Liver (tissue), 9 donors: ENCODE data around the gene SKAP2. TPM values are rescaled to one million over a fixed set of nuclear protein-coding genes. Genes with fewer than 3 reads are reported as not detected.

Experiments used
- DNase-seq: peaks from one replicate; pipeline ENCODE4 v3.0.0-alpha.2; 2017; ENCODE audit warnings: low spot score
- H3K27ac ChIP-seq, 2 donors: one replicate each; pipeline ENCODE4 v1.7.0; 2013; ENCODE audit warnings: inconsistent platforms in 2 of 2, low read length in 2 of 2, control low read depth in 1 of 2, low read depth in 1 of 2, mild to moderate bottlenecking in 1 of 2
- H3K27me3 ChIP-seq, 4 donors: one replicate each; pipeline versions ENCODE4 v1.6.1 to v1.7.0; 2013; ENCODE audit warnings: low read length in 3 of 4, inconsistent platforms in 1 of 4, mild to moderate bottlenecking in 1 of 4, moderate library complexity in 1 of 4; ENCODE audit not compliant: control insufficient read depth in 4 of 4, insufficient read depth in 4 of 4
- H3K36me3 ChIP-seq, 4 donors: one replicate each; pipeline versions ENCODE4 v1.6.1 to v1.7.0; 2013; ENCODE audit warnings: low read length in 3 of 4, mild to moderate bottlenecking in 3 of 4, low read depth in 1 of 4, moderate library complexity in 1 of 4; ENCODE audit not compliant: control insufficient read depth in 4 of 4, insufficient read depth in 3 of 4
- H3K4me1 ChIP-seq, 4 donors: one replicate each; pipeline versions ENCODE4 v1.6.1 to v1.7.0; 2013; ENCODE audit warnings: low read length in 3 of 4, mild to moderate bottlenecking in 3 of 4, moderate library complexity in 1 of 4; ENCODE audit not compliant: control insufficient read depth in 4 of 4, insufficient read depth in 4 of 4
- H3K4me3 ChIP-seq, 3 donors: one replicate each; pipeline versions ENCODE4 v1.6.1 to v1.7.0; 2013; ENCODE audit warnings: low read length in 3 of 3, control low read depth in 1 of 3, low read depth in 1 of 3, mild to moderate bottlenecking in 1 of 3
- H3K9ac ChIP-seq, 2 donors: one replicate each; pipeline ENCODE4 v1.7.0; 2013; ENCODE audit warnings: low read length in 2 of 2, mild to moderate bottlenecking in 2 of 2, moderate library complexity in 2 of 2, control low read depth in 1 of 2, low read depth in 1 of 2
- H3K9me3 ChIP-seq, 4 donors: one replicate each; pipeline versions ENCODE4 v1.6.1 to v1.7.0; 2013; ENCODE audit warnings: low read length in 3 of 4; ENCODE audit not compliant: control insufficient read depth in 4 of 4
- EGR1 ChIP-seq, 2 donors: IDR thresholded peaks; 2 replicates each; pipeline ENCODE4 v1.6.1; 2016 to 2018; ENCODE audit warnings: antibody characterized with exemption in 2 of 2, low read depth in 2 of 2
- FOXA1 ChIP-seq: IDR thresholded peaks from 2 replicates; pipeline ENCODE4 v1.6.1; 2016; ENCODE audit warnings: antibody characterized with exemption
- FOXA2 ChIP-seq: IDR thresholded peaks from 2 replicates; pipeline ENCODE4 v1.6.1; 2016; ENCODE audit warnings: antibody characterized with exemption
- HNF4A ChIP-seq, 2 donors: conservative IDR thresholded peaks; 2 replicates each; pipeline ENCODE4 v1.6.1; 2016; ENCODE audit warnings: antibody characterized with exemption in 2 of 2, mild to moderate bottlenecking in 2 of 2
- HNF4G ChIP-seq: IDR thresholded peaks from 2 replicates; pipeline ENCODE4 v1.6.1; 2016; ENCODE audit warnings: antibody characterized with exemption
- JUND ChIP-seq, 2 donors: IDR thresholded peaks; 2 replicates each; pipeline ENCODE4 v1.6.1; 2016; ENCODE audit warnings: antibody characterized with exemption in 2 of 2
- RAD21 ChIP-seq, 2 donors: IDR thresholded peaks; 2 replicates each; pipeline ENCODE4 v1.6.1; 2016; ENCODE audit warnings: antibody characterized with exemption in 2 of 2, mild to moderate bottlenecking in 2 of 2
- SP1 ChIP-seq: IDR thresholded peaks from 2 replicates; pipeline ENCODE4 v1.6.1; 2018; ENCODE audit warnings: antibody characterized with exemption, mild to moderate bottlenecking
- TAF1 ChIP-seq: conservative IDR thresholded peaks from 2 replicates; pipeline ENCODE4 v1.6.1; 2016; ENCODE audit warnings: antibody characterized with exemption, mild to moderate bottlenecking
- YY1 ChIP-seq: IDR thresholded peaks from 2 replicates; pipeline ENCODE4 v1.6.1; 2016; ENCODE audit warnings: antibody characterized with exemption, mild to moderate bottlenecking
- WGBS: extraction: QIAGEN DNeasy Blood & Tissue Kit; methylation state at CpG from one replicate; pipeline ENCODE4 v1.1.7; 2013; 5-methylcytosine and 5-hydroxymethylcytosine counted together
- polyA plus RNA-seq, 2 donors: library from polyadenylated mRNA; stranded (reverse) in 1 of 2; unstranded in 1 of 2; fragments of 200-250 nt in 1 of 2; fragments of >200 nt in 1 of 2; fragmentation: Nextera tagmentation in 1 of 2; extraction: Ambion mirVana in 1 of 2; gene quantifications; one replicate each; pipeline versions ENCODE4 v1.2.1 to v1.2.3, GENCODE V29; 2013 to 2015
- total RNA-seq, 2 donors: library from RNA; depleted of rRNA; stranded (reverse); fragments of >200 nt; gene quantifications; one replicate each; pipeline ENCODE4 v1.2.3, GENCODE V29; 2014
- TF ChIP-seq, protein P1 (sequence below): IDR thresholded peaks from 2 replicates; pipeline ENCODE4 v1.6.1; 2016; ENCODE audit warnings: antibody characterized with exemption
- TF ChIP-seq, protein P2 (sequence below): IDR thresholded peaks from 2 replicates; pipeline ENCODE4 v1.6.1; 2016; ENCODE audit warnings: antibody characterized with exemption
- TF ChIP-seq, protein P3 (sequence below): IDR thresholded peaks from 2 replicates; pipeline ENCODE4 v1.6.1; 2016; ENCODE audit warnings: antibody characterized with exemption
- TF ChIP-seq, protein P4 (sequence below): fragments of 150-350 bp; IDR thresholded peaks from 2 replicates; pipeline ENCODE4 v1.5.1; 2017; ENCODE audit warnings: improper control_type of control experiment, low read depth, low read length; ENCODE audit not compliant: missing input control
- TF ChIP-seq, protein P5 (sequence below): IDR thresholded peaks from 2 replicates; pipeline ENCODE4 v1.6.1; 2016; ENCODE audit warnings: antibody characterized with exemption, mild to moderate bottlenecking
- donor health status: healthy.
- donor health status: healthy.
- donor health status: healthy.
- donor health status: healthy.
- donor health status: healthy.

SKAP2 gene
- total and polyA plus RNA-seq, 4 donors: 3.4 to 9.2 (median 5.1) TPM

DNA sequence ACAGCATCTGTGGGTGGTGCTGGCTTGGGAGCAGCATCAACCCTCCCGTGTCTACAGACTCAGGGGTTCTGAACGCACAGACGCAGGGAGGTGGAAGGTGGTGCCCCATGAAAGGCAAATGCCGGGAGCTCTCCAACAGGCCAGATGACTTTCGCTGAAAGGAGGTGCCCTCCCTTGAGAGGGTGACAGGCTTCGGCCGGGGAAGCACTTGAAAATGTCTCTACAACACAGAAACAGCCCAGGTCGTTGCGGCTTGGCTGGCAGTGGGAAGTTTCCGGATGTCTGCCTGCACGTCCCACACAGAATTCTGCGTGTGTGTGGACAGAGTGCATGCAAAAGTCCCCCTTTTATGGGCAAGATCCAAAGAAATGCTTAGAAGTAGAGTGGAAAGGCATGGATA, 239.6 kb downstream of the SKAP2 start:
- TF ChIP-seq, protein P1, sequence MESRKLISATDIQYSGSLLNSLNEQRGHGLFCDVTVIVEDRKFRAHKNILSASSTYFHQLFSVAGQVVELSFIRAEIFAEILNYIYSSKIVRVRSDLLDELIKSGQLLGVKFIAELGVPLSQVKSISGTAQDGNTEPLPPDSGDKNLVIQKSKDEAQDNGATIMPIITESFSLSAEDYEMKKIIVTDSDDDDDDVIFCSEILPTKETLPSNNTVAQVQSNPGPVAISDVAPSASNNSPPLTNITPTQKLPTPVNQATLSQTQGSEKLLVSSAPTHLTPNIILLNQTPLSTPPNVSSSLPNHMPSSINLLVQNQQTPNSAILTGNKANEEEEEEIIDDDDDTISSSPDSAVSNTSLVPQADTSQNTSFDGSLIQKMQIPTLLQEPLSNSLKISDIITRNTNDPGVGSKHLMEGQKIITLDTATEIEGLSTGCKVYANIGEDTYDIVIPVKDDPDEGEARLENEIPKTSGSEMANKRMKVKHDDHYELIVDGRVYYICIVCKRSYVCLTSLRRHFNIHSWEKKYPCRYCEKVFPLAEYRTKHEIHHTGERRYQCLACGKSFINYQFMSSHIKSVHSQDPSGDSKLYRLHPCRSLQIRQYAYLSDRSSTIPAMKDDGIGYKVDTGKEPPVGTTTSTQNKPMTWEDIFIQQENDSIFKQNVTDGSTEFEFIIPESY: no peak
- no peak for TF ChIP-seq SP1
- no peak for TF ChIP-seq FOXA2
- TF ChIP-seq HNF4A (conservative IDR thresholded peaks at IDR 0.05): no peak
- TF ChIP-seq, protein P2, sequence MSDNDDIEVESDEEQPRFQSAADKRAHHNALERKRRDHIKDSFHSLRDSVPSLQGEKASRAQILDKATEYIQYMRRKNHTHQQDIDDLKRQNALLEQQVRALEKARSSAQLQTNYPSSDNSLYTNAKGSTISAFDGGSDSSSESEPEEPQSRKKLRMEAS: no peak
- TF ChIP-seq YY1: no peak
- TF ChIP-seq TAF1: no peak
- TF ChIP-seq EGR1 (IDR thresholded peaks at IDR 0.05; ENCODE audit: low read depth in 2 of 2): no peak
- no peak for TF ChIP-seq HNF4G
- TF ChIP-seq FOXA1: no peak
- TF ChIP-seq, protein P3, sequence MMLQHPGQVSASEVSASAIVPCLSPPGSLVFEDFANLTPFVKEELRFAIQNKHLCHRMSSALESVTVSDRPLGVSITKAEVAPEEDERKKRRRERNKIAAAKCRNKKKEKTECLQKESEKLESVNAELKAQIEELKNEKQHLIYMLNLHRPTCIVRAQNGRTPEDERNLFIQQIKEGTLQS: no peak
- no peak for TF ChIP-seq RAD21 (IDR thresholded peaks at IDR 0.05)
- TF ChIP-seq JUND (IDR thresholded peaks at IDR 0.05): no peak
- TF ChIP-seq, protein P4, sequence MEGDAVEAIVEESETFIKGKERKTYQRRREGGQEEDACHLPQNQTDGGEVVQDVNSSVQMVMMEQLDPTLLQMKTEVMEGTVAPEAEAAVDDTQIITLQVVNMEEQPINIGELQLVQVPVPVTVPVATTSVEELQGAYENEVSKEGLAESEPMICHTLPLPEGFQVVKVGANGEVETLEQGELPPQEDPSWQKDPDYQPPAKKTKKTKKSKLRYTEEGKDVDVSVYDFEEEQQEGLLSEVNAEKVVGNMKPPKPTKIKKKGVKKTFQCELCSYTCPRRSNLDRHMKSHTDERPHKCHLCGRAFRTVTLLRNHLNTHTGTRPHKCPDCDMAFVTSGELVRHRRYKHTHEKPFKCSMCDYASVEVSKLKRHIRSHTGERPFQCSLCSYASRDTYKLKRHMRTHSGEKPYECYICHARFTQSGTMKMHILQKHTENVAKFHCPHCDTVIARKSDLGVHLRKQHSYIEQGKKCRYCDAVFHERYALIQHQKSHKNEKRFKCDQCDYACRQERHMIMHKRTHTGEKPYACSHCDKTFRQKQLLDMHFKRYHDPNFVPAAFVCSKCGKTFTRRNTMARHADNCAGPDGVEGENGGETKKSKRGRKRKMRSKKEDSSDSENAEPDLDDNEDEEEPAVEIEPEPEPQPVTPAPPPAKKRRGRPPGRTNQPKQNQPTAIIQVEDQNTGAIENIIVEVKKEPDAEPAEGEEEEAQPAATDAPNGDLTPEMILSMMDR: no peak
- TF ChIP-seq, protein P5, sequence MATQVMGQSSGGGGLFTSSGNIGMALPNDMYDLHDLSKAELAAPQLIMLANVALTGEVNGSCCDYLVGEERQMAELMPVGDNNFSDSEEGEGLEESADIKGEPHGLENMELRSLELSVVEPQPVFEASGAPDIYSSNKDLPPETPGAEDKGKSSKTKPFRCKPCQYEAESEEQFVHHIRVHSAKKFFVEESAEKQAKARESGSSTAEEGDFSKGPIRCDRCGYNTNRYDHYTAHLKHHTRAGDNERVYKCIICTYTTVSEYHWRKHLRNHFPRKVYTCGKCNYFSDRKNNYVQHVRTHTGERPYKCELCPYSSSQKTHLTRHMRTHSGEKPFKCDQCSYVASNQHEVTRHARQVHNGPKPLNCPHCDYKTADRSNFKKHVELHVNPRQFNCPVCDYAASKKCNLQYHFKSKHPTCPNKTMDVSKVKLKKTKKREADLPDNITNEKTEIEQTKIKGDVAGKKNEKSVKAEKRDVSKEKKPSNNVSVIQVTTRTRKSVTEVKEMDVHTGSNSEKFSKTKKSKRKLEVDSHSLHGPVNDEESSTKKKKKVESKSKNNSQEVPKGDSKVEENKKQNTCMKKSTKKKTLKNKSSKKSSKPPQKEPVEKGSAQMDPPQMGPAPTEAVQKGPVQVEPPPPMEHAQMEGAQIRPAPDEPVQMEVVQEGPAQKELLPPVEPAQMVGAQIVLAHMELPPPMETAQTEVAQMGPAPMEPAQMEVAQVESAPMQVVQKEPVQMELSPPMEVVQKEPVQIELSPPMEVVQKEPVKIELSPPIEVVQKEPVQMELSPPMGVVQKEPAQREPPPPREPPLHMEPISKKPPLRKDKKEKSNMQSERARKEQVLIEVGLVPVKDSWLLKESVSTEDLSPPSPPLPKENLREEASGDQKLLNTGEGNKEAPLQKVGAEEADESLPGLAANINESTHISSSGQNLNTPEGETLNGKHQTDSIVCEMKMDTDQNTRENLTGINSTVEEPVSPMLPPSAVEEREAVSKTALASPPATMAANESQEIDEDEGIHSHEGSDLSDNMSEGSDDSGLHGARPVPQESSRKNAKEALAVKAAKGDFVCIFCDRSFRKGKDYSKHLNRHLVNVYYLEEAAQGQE: no peak
- no peaks in the 10 kb centered on the region for H3K36me3 ChIP-seq
- no peaks in the 10 kb centered on the region for H3K9me3 ChIP-seq
- DNase-seq: no peak
- no peaks in the 10 kb centered on the region for H3K27me3 ChIP-seq
- WGBS: 87% methylated on average over 12 of the region's 12 CpGs
- H3K27ac ChIP-seq: no peak overlapping the region
- H3K4me1 ChIP-seq: no peaks in the 10 kb centered on the region
- no peak overlapping the region for H3K4me3 ChIP-seq
- no peak overlapping the region for H3K9ac ChIP-seq

DNA sequence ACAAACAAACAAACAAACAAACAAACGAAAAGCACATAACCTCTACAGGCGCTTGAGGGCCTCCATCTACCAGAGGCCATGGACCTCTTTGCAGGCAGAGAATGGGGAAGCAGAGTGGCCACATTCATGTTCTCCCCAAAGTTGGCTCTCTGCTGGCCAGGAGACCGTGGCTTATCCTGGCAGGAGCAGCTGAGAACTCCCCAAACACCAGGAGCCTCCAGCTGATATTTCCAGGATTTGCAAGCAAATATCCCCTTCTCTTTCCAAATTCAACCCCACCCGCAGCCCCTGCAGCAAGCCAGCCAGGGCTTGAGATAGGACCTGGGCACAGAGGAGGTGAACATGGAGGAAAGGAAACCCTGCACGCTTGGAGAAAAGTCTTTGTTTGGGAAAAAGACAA, 240.0 kb downstream of the SKAP2 start:
- WGBS: 84% methylated on average over 5 of the region's 5 CpGs
- no peak overlapping the region for H3K4me3 ChIP-seq
- TF ChIP-seq, protein P4: no peak
- no peak overlapping the region for H3K9ac ChIP-seq
- no peaks in the 10 kb centered on the region for H3K4me1 ChIP-seq
- no peaks in the 10 kb centered on the region for H3K36me3 ChIP-seq
- DNase-seq: no peak
- H3K27ac ChIP-seq: no peak overlapping the region
- no peaks in the 10 kb centered on the region for H3K27me3 ChIP-seq
- no peaks in the 10 kb centered on the region for H3K9me3 ChIP-seq
